IMR-90 (cell line): ENCODE measurements around the gene KRT6C. TPM values are rescaled to one million over a fixed set of nuclear protein-coding genes. Genes with fewer than 3 reads are reported as not detected.

Source experiments
- ATAC-seq: fragments of 200-7000 bp; cut with Tn5 transposase; 2 replicates; pipeline ENCODE4 v1.9.1; 2020; ENCODE audit warnings: low read depth, mild to moderate bottlenecking, moderate library complexity
- BruUV-seq: library from RNA; stranded (reverse); fragments of 400-500 nt; replicated peaks from 2 replicates; lab custom pipeline; 2021; lab: Mats Ljungman, UMichigan
- CTCF ChIA-PET: fragments of 300-600 bp; formaldehyde crosslinking; extraction: SDS; loops from one replicate; lab custom pipeline; 2021; ENCODE audit warnings: antibody characterized with exemption; lab: Yijun Ruan, JAX
- POLR2A ChIA-PET: fragments of 300-600 bp; sonication (Branson Sonifier 250); formaldehyde crosslinking; loops from one replicate; lab custom pipeline; 2022; ENCODE audit warnings: antibody characterized with exemption; ENCODE audit not compliant: unreplicated experiment; lab: Charles Lee
- DNase-seq: peaks from one replicate; pipeline ENCODE4 v3.0.0; 2013
- H2AFZ ChIP-seq: replicated peaks from 2 replicates; pipeline ENCODE3; 2013; ENCODE audit warnings: low read length, mild to moderate bottlenecking; ENCODE audit not compliant: poor library complexity
- H2AK5ac ChIP-seq: 2 replicates; pipeline ENCODE4 v1.6.1; 2013; ENCODE audit warnings: low read depth, low read length, inconsistent platforms
- H2AK9ac ChIP-seq: replicated peaks from 2 replicates; pipeline ENCODE3; 2013; ENCODE audit warnings: mild to moderate bottlenecking, low read depth, low read length, moderate library complexity; ENCODE audit not compliant: poor library complexity
- H2BK120ac ChIP-seq: 2 replicates; pipeline ENCODE4 v1.6.1; 2013; ENCODE audit warnings: low read depth, low read length, inconsistent platforms
- H2BK15ac ChIP-seq: 3 replicates; pipeline ENCODE4 v1.6.1; 2013; ENCODE audit warnings: low read depth, low read length, inconsistent platforms
- H2BK20ac ChIP-seq: 2 replicates; pipeline ENCODE4 v1.6.1; 2013; ENCODE audit warnings: low read depth, mild to moderate bottlenecking, inconsistent platforms, low read length, moderate library complexity
- H2BK5ac ChIP-seq: 2 replicates; pipeline ENCODE4 v1.6.1; 2013; ENCODE audit warnings: mild to moderate bottlenecking, low read depth, low read length, inconsistent platforms; ENCODE audit not compliant: poor library complexity, severe bottlenecking
- H3K14ac ChIP-seq: replicated peaks from 2 replicates; pipeline ENCODE4 v1.6.1; 2013; ENCODE audit warnings: low read depth, low read length, inconsistent platforms
- H3K18ac ChIP-seq: 2 replicates; pipeline ENCODE4 v1.6.1; 2013; ENCODE audit warnings: low read depth, low read length, control low read depth
- H3K23ac ChIP-seq: 2 replicates; pipeline ENCODE4 v1.6.1; 2013; ENCODE audit warnings: low read depth, low read length, inconsistent platforms
- H3K27ac ChIP-seq: 2 replicates; pipeline ENCODE4 v1.5.1; 2013; ENCODE audit warnings: mild to moderate bottlenecking, control low read depth, low read length; ENCODE audit not compliant: insufficient read depth
- H3K27me3 ChIP-seq: 2 replicates; pipeline ENCODE4 v1.6.1; 2013; ENCODE audit warnings: low read length; ENCODE audit not compliant: control insufficient read depth, insufficient read depth
- H3K36me3 ChIP-seq: 2 replicates; pipeline ENCODE4 v1.6.1; 2013; ENCODE audit warnings: low read length, mixed read lengths; ENCODE audit not compliant: control insufficient read depth, insufficient read depth
- H3K4ac ChIP-seq: 2 replicates; pipeline ENCODE4 v1.6.1; 2013; ENCODE audit warnings: low read depth, low read length, inconsistent platforms
- H3K4me1 ChIP-seq: 2 replicates; pipeline ENCODE4 v1.6.1; 2013; ENCODE audit warnings: low read length, mixed read lengths; ENCODE audit not compliant: control insufficient read depth, insufficient read depth
- H3K4me2 ChIP-seq: 2 replicates; pipeline ENCODE4 v1.6.1; 2013; ENCODE audit warnings: low read depth, mild to moderate bottlenecking, control low read depth, low read length, moderate library complexity
- H3K4me3 ChIP-seq: 2 replicates; pipeline ENCODE4 v1.5.1; 2013; ENCODE audit warnings: low read depth, mild to moderate bottlenecking, control low read depth, low read length, moderate library complexity; ENCODE audit not compliant: insufficient read depth
- H3K56ac ChIP-seq: 2 replicates; pipeline ENCODE4 v1.6.1; 2013; ENCODE audit warnings: low read length, inconsistent platforms; ENCODE audit not compliant: insufficient read depth; ENCODE audit errors: extremely low read depth
- H3K79me1 ChIP-seq, 2 experiments: 2 replicates each; pipeline ENCODE4 v1.6.1; 2013; ENCODE audit warnings: low read length in 2 of 2, inconsistent platforms in 1 of 2, low read depth in 1 of 2
- H3K9ac ChIP-seq: 2 replicates; pipeline ENCODE4 v1.6.1; 2013; ENCODE audit warnings: low read depth, low read length, control low read depth
- H3K9me1 ChIP-seq: 2 replicates; pipeline ENCODE4 v1.6.1; 2013; ENCODE audit warnings: low read length, inconsistent platforms; ENCODE audit not compliant: insufficient read depth
- H3K9me3 ChIP-seq: 2 replicates; pipeline ENCODE4 v1.6.1; 2013; ENCODE audit warnings: low read length; ENCODE audit not compliant: control insufficient read depth, insufficient read depth
- H4K20me1 ChIP-seq: 2 replicates; pipeline ENCODE4 v1.6.1; 2013; ENCODE audit warnings: low read length, inconsistent platforms; ENCODE audit not compliant: insufficient read depth
- H4K5ac ChIP-seq: 2 replicates; pipeline ENCODE4 v1.6.1; 2013; ENCODE audit warnings: mild to moderate bottlenecking, low read depth, low read length, control low read depth
- H4K8ac ChIP-seq, 2 experiments: 2 replicates each; pipeline ENCODE4 v1.6.1; 2013; ENCODE audit warnings: low read depth in 2 of 2, low read length in 2 of 2, control low read depth in 1 of 2, inconsistent platforms in 1 of 2
- H4K91ac ChIP-seq: 2 replicates; pipeline ENCODE4 v1.6.1; 2013; ENCODE audit warnings: low read depth, low read length, inconsistent platforms; ENCODE audit not compliant: insufficient read depth
- BHLHE40 ChIP-seq: fragments of 150-350 bp; IDR thresholded peaks from 2 replicates; pipeline ENCODE4 v1.6.1; 2016; ENCODE audit warnings: mild to moderate bottlenecking, low read depth, low read length
- CEBPB ChIP-seq: IDR thresholded peaks from 2 replicates; pipeline ENCODE4 v1.6.1; 2012; ENCODE audit warnings: low read depth, low read length, improper control_type of control experiment
- CHD1 ChIP-seq: IDR thresholded peaks from 2 replicates; pipeline ENCODE4 v1.6.1; 2012; ENCODE audit warnings: low read depth, low read length, improper control_type of control experiment
- CTCF ChIP-seq: conservative IDR thresholded peaks from 2 replicates; pipeline ENCODE4 v1.5.1; 2012; ENCODE audit warnings: mild to moderate bottlenecking, low read depth, low read length, improper control_type of control experiment
- ELK1 ChIP-seq: fragments of 150-350 bp; IDR thresholded peaks from 2 replicates; pipeline ENCODE4 v1.6.1; 2016; ENCODE audit warnings: low read depth, mild to moderate bottlenecking, low read length, moderate library complexity, borderline replicate concordance
- FOS ChIP-seq: fragments of 150-350 bp; IDR thresholded peaks from 2 replicates; pipeline ENCODE4 v1.6.1; 2016; ENCODE audit warnings: low read depth, low read length
- MAFK ChIP-seq: IDR thresholded peaks from 2 replicates; pipeline ENCODE4 v1.6.1; 2012; ENCODE audit warnings: low read depth, low read length, improper control_type of control experiment
- MAZ ChIP-seq: IDR thresholded peaks from 2 replicates; pipeline ENCODE4 v1.6.1; 2012; ENCODE audit warnings: low read depth, mild to moderate bottlenecking, low read length, improper control_type of control experiment, moderate library complexity, borderline replicate concordance
- MXI1 ChIP-seq: IDR thresholded peaks from 2 replicates; pipeline ENCODE4 v1.6.1; 2012; ENCODE audit warnings: low read depth, mild to moderate bottlenecking, low read length, moderate library complexity, borderline replicate concordance
- NFE2L2 ChIP-seq: fragments of 150-350 bp; IDR thresholded peaks from 2 replicates; pipeline ENCODE4 v1.6.1; 2016; ENCODE audit warnings: low read depth, mild to moderate bottlenecking, low read length
- POLR2A ChIP-seq: IDR thresholded peaks from 2 replicates; pipeline ENCODE4 v1.6.1; 2012; ENCODE audit warnings: mild to moderate bottlenecking, low read depth, low read length
- RAD21 ChIP-seq: IDR thresholded peaks from 2 replicates; pipeline ENCODE4 v1.6.1; 2012; ENCODE audit warnings: low read length, improper control_type of control experiment
- RCOR1 ChIP-seq: IDR thresholded peaks from 2 replicates; pipeline ENCODE4 v1.6.1; 2012; ENCODE audit warnings: mild to moderate bottlenecking, low read length, improper control_type of control experiment; ENCODE audit not compliant: insufficient replicate concordance
- RFX5 ChIP-seq: IDR thresholded peaks from 2 replicates; pipeline ENCODE4 v1.8.0; 2012; ENCODE audit warnings: low read depth, mild to moderate bottlenecking, low read length, moderate library complexity
- SMC3 ChIP-seq: fragments of 150-350 bp; IDR thresholded peaks from 2 replicates; pipeline ENCODE4 v1.6.1; 2016; ENCODE audit warnings: low read depth, mild to moderate bottlenecking, antibody characterized with exemption, low read length, moderate library complexity
- USF2 ChIP-seq: fragments of 150-350 bp; IDR thresholded peaks from 2 replicates; pipeline ENCODE4 v1.6.1; 2017; ENCODE audit warnings: mild to moderate bottlenecking, antibody characterized with exemption, low read length, low read depth
- WGBS, 2 experiments: methylation state at CpG; one replicate each; pipeline versions ENCODE4 v1.1.5 to v1.1.7; 2013; ENCODE audit warnings: missing lambda C conversion rate in 2 of 2; ENCODE audit not compliant: insufficient read length in 1 of 2; ENCODE audit errors: extremely low coverage in 2 of 2; 5-methylcytosine and 5-hydroxymethylcytosine counted together
- dilution Hi-C: fragments of 300-500 bp; cut with HindIII; formaldehyde crosslinking; loops from one replicate; pipeline ENCODE4 v1.14.3; 2018; ENCODE audit warnings: low sequenced_read_pairs; ENCODE audit not compliant: unreplicated experiment
- in situ Hi-C: fragments of 300-500 bp; cut with MboI; formaldehyde crosslinking; loops from 3 replicates; pipeline ENCODE4 v1.14.3; 2019; ENCODE audit warnings: low sequenced_read_pairs, inconsistent platforms, mixed read lengths
- intact Hi-C: fragments of 100-400 bp; cut with micrococcal nuclease; formaldehyde crosslinking; loops from 2 replicates; pipeline ENCODE4 v1.10.0; 2022
- polyA plus RNA-seq, 3 experiments: library from polyadenylated mRNA; depleted of rRNA; stranded (reverse); fragments of >200 nt; gene quantifications; 2 replicates each; pipeline ENCODE4 v1.2.3, GENCODE V29; 2012; ENCODE audit warnings: low replicate concordance in 1 of 3
- total RNA-seq: library from RNA; depleted of rRNA; stranded (reverse); fragments of >200 nt; gene quantifications from 2 replicates; pipeline ENCODE4 v1.2.3, GENCODE V29; 2012

The KRT6C gene
- total and polyA plus RNA-seq, 2 of the 4 experiments (the other 2 are of a cell fraction) = not detected

- no peak overlapping the region for H3K18ac ChIP-seq
- H2BK20ac ChIP-seq = no peak overlapping the region
- H4K91ac ChIP-seq = no peak overlapping the region
- no peak overlapping the region for H2BK120ac ChIP-seq
- H3K14ac ChIP-seq = no peak overlapping the region
- H3K27me3 ChIP-seq = peaks cover 75% of the 10 kb centered on the region
- H3K27ac ChIP-seq = no peak overlapping the region
- H3K4me2 ChIP-seq = no peak overlapping the region
- in situ Hi-C loops = no loop called here
- no peak overlapping the region for H2AFZ ChIP-seq
- dilution Hi-C loops = no loop called here
- no peak overlapping the region for H3K4me3 ChIP-seq
- no peak overlapping the region for H2BK15ac ChIP-seq
- H3K36me3 ChIP-seq = no peaks in the 10 kb centered on the region
- no peaks in the 10 kb centered on the region for H3K4me1 ChIP-seq
- H3K9me3 ChIP-seq = no peaks in the 10 kb centered on the region
- POLR2A ChIA-PET = no interaction called here
- intact Hi-C loops = no loop called here
- no peaks in the 10 kb centered on the region for H3K9me1 ChIP-seq
- no peak overlapping the region for H4K8ac ChIP-seq
- H4K5ac ChIP-seq = no peak overlapping the region
- no peak for ATAC-seq
- no peak overlapping the region for H2AK5ac ChIP-seq
- H4K20me1 ChIP-seq = no peaks in the 10 kb centered on the region
- BruUV-seq = no TSS peak
- DNase-seq = no peak
- CTCF ChIA-PET = no interaction called here
- H3K79me1 ChIP-seq = no peaks in the 10 kb centered on the region
- no peak overlapping the region for H2AK9ac ChIP-seq
- no peak overlapping the region for H3K23ac ChIP-seq
- H3K4ac ChIP-seq = no peak overlapping the region
- H3K9ac ChIP-seq = no peak overlapping the region
- no peak overlapping the region for H2BK5ac ChIP-seq
- no peak overlapping the region for H3K56ac ChIP-seq
- no CpG with 5 or more reads among the region's 1 CpG for WGBS, 2 experiments
- TF ChIP-seq FOS (no peak), RFX5 (no peak), MXI1 (no peak), RAD21 (no peak), CTCF (no peak), CHD1 (no peak), MAZ (no peak), ELK1 (no peak), POLR2A (no peak), RCOR1 (no peak), USF2 (no peak), NFE2L2 (no peak), CEBPB (no peak), BHLHE40 (no peak), MAFK (no peak), SMC3 (no peak)
Observed at GRCh38 chr12:52427083-52427482, 46.5 kb downstream of the KRT6C start.
